NCI-H82 (cell line): ENCODE data around the gene ANKRD37.

Experiments used
- DNase-seq: peaks from one replicate; lab custom pipeline; 2025; lab: John Stamatoyannopoulos, UW

The ANKRD37 gene

DNA sequence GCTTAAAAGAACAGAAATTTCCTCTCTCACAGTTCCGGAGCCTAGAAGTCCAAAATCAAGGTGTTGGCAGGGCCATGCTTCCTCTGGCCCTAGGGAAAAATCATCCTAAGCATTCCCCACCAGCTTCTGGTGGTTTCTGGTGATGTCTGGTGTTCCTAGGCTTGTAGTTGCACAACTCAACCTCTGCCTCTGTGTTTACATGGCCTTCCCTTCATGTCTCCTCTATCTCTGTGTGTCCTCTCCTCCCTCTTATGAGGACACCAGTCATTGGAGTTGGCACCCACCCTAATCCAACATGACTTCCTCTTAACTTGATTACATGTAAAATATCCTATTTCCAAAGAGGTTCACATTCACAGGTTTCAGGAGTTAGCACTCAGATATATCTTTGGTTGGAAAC lies 16.3 kb upstream of the ANKRD37 start:
- DNase-seq = no peak

DNA sequence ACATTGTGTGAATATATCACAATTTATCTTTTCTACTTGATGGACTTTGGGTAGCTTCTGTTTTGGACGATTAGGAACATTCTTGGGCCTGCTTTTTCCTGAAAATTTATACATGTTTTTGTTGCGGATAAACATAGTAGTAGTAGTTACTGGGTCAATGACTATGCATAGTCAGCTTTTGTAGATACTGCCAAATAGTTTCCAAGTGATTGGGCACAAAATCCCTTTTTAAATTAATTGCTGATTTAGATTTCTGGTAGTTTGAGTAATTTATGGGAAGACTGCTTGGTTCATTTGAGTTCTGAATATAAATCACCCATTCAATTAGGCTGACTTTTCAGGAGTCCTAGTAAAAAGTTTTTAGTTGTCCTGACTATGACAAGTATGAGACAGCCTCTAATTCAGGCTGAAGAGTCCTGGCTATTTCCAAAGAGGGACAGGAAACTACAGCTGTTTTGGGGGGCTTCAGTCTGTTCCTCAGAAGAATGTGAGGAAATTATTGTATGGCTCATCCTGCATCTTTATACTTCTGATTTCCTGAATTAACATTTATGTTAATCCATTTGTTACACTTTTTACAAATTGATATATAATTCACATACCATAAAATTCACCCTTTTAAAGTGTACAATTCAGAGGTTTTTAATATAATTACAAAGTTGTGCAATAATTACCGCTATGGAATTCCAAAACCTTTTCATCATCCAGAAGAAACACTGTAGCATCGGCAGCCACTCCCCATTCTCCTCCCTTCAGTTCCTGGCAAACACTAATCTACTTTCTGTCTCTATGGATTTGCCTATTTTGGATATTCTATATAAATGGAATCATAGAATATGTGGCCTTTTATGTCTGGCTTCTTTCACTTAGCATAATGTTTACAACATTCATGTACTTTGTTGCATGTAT lies 15.1 kb upstream of the ANKRD37 start:
- no peak for DNase-seq

GRCh38 chr4:185382754-185383153 lies 13.9 kb upstream of the ANKRD37 start:
- DNase-seq = no peak

DNA sequence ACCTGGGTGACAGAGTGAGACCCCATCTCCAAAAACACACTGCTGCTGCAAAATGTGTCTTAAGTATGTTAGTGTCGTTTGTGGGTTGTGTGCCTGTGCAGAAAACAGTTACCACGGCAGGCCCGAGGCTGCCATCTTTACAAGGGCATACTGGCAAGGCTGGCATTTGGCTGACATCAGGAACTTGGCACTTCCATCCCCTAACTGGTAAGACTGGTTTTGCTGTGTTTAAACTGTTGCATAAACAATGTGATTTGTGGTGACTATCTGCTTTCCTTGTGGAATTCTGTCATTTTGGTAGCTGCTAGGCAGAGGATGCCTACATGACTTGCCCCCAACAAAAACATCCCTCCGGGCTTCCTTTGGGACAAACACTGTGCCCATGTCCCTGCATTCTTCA lies 13.2 kb upstream of the ANKRD37 start:
- no peak for DNase-seq

DNA sequence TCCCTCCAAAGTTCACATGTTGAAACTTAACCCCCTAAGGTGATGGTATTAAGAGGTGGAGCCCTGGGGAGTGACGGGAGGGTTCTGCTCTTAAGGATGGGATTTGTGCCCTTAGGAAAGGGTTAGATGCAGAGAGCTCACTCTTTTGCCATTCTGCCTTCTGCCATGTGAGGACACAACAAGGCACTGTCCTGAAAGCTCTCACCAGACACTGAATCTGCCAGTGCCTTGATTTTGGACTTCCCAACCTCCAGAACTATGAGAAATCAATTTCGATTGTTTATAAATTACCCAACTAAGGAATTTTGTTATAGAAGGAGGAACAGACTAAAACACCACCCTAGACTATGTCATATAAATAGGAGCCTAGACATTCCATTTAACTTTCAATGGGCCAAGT lies 12.6 kb upstream of the ANKRD37 start:
- DNase-seq = no peak

- DNase-seq = no peak
Measured at GRCh38 chr4:185384930-185385331, 11.7 kb upstream of the ANKRD37 start.

DNA sequence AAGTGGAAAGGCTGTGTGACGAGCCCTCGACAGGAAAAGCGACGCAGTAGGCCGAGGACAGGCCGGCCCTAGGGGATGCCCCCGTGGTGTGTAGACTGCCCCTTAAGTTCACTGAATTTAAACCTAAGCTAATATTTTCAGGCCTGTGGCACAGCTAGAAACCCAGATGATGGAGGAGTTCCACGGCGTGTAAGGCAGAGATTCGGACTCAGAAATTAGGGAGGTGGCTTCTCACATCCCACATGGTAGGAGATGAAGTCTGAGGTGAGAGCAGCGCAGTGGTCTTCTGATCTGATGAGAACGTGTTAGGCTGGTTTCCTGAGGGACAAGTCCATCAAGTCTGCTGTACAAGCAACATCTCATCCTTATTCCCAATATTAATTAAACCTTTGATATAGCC lies 8.7 kb upstream of the ANKRD37 start:
- DNase-seq = no peak

DNA sequence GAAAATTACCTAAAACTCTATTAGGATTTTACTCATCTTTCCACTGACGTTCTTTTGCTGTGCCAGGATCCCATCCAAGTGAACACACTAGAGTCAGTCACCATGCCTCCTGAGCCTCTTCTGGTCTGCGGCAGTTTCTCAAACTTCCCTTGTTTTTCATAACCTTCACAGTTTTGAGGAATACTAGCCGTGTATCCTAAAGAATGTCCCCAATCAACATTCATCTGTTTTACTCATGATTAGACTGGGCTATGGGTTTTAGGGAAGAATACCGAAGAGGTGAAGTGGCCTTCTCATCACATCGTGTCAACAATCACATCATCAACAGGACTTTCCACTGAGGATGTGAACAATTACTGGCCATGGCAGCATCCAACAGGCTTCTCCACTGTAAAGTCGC lies 5.7 kb upstream of the ANKRD37 start:
- no peak for DNase-seq

DNA sequence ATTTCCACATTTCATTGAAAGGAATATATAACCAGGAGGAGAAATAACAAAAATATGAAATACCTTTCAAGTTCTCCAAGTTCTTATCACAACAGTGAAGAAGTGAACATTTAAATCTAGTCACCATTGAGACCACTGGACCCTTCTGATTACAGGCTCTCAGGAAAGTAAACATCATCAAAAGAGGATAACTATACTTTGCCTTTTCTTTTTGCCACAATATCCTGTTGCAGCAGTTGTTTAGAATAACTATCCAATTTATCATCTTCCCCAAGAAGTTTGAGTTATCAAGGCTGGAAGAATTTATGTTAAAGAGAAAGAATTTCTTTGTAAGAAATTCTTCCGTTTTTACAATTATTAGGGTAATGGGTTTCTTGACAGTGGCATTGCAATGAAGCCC lies 4.5 kb upstream of the ANKRD37 start:
- no peak for DNase-seq

GRCh38 chr4:185394568-185395237 lies 1.9 kb upstream of the ANKRD37 start:
- no peak for DNase-seq

GRCh38 chr4:185395238-185395955 lies 1.2 kb upstream of the ANKRD37 start, which contains the start of gene LRP2BP:
LRP2BP (minus strand) TSS chr4:185395924; CDS start chr4:185378186, 17,738 bp downstream.
- DNase-seq = no peak

DNA sequence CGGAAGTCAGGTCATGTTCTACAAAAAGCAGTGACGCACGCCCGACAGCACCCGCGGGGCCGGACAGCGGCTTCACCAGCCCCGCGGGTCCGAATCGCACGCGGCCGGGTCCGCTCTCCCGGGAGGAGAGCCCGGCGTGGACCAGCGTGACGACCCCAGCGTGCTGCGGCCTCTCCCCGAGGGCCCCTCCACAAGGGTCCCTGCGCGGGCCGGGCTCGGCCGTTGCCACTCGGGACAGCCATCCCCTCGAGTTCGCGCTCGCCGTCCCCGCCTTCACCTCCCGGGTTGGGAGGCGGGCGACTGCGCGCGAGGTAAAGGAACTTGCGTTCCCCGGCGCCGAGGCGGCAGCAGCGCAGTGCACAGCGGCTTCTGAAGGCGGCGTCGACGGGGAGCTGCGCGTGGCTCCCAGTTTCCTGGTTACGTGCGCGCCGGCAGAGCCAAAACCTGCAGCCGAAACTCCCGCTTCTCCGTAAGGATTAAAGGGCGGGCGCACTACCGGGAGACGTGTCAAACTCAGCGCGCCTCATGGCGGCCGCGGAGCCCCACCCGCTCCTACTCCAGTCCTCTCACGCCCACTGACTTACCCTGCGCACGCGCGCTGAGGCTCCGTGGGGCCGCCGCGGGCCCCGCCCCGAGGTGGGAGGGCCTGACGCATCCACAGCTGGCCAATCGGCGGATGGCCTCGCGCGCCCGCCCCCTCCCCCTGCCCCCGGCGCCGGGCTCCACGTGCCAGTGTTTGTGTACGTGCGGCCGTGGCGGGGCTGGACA lies 501 bp upstream of the ANKRD37 start:
- peak; percentile 97 for DNase-seq

- no peak for DNase-seq
Measured at GRCh38 chr4:185398618-185399017, 2.0 kb downstream of the ANKRD37 start.

DNA sequence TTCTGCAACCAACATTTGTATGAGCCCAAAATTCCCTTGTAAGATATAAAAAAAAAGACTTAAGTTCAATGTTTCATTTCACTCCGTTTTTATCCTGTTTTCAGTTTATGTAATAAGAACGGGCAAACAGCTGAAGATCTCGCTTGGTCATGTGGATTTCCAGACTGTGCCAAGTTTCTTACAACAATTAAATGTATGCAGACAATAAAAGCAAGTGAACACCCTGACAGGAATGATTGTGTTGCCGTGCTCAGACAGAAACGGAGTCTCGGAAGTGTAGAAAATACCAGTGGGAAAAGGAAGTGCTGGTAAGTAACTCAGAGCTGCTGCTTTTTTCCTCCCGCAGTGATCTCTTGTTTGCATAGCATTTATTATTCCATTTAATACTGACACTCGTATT lies 2.8 kb downstream of the ANKRD37 start:
- peak; percentile 55 for DNase-seq

DNA sequence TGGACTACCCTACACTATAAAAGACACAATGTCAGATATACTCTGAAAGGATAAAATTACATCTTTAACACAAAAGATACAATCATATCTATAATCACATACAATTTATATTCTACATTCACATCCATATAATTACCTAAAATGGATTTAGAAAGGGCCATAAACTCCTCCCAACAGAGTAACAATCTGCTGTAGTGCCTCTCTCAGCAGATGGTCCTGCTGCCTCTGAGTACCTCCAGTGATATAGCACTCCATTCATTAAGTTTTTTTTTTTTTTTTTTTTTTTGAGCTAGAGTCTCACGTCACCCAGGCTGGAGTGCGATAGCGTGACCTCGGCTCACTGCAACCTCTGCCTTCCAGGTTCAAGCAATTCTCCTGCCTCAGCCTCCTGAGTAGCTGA lies 7.4 kb downstream of the ANKRD37 start:
- DNase-seq = peak; percentile 88

GRCh38 chr4:185405296-185405999 lies 8.8 kb downstream of the ANKRD37 start:
- DNase-seq = peak; percentile 5

DNA sequence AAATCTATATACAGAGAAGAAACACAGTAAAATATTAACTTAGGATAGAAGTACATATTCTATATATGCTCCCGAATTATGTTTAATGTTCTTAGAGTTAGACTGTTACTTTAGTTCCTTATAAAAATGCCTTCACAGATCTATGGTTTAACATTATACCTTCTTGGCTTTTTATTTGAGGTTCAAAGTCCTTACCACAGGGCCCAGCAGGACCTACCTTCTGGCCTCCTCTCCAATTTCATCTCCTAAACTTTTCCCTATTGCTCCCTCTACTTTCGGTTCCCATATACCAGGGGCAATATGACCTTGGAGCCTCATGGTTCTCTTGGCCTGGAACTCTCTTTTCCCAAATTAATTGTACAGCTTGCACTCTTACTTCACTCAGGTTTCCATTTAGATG lies 11.8 kb downstream of the ANKRD37 start:
- no peak for DNase-seq

DNA sequence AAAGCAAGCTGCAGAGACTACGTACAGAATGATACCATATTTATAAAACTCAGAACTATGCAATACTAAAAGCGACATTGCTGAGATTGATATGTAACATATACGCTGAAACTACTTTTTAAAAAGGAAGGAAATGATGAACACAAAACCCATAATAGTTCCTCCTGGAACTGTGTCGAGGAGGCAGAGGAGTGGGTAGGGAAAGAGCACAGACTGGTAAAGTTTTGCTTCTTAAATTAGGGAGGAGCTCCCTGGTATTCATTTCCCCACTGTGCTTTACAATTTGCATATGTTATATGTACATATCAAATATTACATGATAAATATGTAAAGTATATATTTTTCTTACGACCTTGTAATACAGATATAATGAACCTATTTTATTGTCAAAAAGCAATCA lies 15.2 kb downstream of the ANKRD37 start:
- DNase-seq = no peak

GRCh38 chr4:185412412-185412811 lies 15.8 kb downstream of the ANKRD37 start:
- no peak for DNase-seq

DNA sequence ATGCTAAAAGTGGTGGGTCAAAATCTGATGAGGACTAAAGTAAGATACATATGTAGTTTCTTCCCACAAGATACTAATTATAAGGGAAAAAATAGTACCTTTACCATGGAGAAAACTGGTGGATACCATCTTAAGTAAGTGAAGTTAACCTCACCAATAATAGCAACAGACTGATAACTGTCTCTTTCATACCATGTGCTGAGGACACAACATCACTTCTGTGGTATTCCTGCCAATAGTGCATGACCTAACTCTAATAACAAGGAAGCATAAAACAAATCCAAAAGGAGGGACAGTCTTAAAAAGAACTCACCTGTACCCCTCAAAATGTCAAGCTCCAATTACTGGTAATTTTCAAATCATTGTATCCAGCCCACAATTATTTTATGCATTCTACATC lies 20.3 kb downstream of the ANKRD37 start:
- no peak for DNase-seq
